ENCODE results near the gene EIF5. TPM values are rescaled to one million over a fixed set of nuclear protein-coding genes. Genes with fewer than 3 reads are reported as not detected.

EIF5 gene
- total and polyA plus RNA-seq, 2 donors (not counting 3 experiments of a cell fraction or from before 2014, with no cell fraction given): 175 to 313 TPM

DNA sequence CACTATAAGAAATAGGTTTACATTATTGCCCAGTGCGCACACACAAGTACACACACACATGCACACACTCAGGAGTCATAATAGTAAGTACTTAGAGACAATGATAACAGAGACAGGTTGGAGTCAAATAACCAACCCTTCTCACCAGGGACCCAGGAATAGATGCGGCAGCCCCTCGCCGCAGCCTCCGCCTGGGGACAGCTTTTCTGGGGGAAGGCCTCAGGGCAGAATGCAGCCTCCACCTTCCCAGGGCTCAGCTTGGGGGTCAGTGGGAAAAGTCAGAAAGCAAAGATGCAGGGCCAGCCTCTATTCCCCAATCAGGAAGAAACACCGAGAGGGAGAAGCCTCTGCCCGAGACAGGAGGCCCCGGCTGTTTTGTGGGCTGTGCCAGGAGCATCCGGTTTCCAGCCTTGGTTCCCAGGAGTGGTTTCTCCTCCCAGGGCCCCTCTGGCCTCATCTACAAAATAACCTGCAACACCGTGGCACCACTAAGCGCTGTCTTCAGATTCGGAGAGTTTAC is 23.4 kb upstream of the EIF5 start:
- ChIA-PET CTCF (interaction anchor here (0.7 kb wide), 1 partner anchor 267 kb away, joined by 3 read pairs; no protein-coding TSS in a partner anchor), POLR2A (no interaction called here)
- BruUV-seq (replicated peaks): no TSS peak
- Histone ChIP-seq H3K36me3 (ENCODE audit: control insufficient read depth in 2 of 2, extremely low read depth in 1 of 2, insufficient read depth in 2 of 2, low read length in 2 of 2) (no peaks in the 10 kb centered on the region), H3K27me3 (ENCODE audit: control insufficient read depth in 2 of 2, insufficient read depth in 2 of 2, low read length in 2 of 2) (peaks cover 2 to 4% of the 10 kb centered on the region in 2 experiments), H3K79me2 (ENCODE audit: control insufficient read depth, insufficient read depth, low read length) (no peaks in the 10 kb centered on the region), H2AFZ (ENCODE audit: low read depth, low read length) (no peak overlapping the region), H3K9ac (replicated peaks; ENCODE audit: extremely low read depth, insufficient read depth, low read length) (no peak overlapping the region), H3K27ac (ENCODE audit: insufficient read depth, low read depth, low read length) (no peak overlapping the region), H3K4me1 (ENCODE audit: control insufficient read depth, extremely low read depth, insufficient read depth, low read length) (peaks cover 13% of the 10 kb centered on the region), H3K9me3 (replicated peaks; ENCODE audit: control insufficient read depth, insufficient read depth, low read length) (no peaks in the 10 kb centered on the region), H3K9me1 (replicated peaks; ENCODE audit: control insufficient read depth, extremely low read depth, insufficient read depth, low read length) (no peaks in the 10 kb centered on the region), H4K20me1 (replicated peaks; ENCODE audit: control insufficient read depth, extremely low read depth, insufficient read depth, low read length) (no peaks in the 10 kb centered on the region), H3K4me2 (ENCODE audit: insufficient read depth, low read length) (no peak overlapping the region), H3K4me3 (replicated peaks in 1 of 3; ENCODE audit: insufficient read depth in 1 of 3, low read depth in 1 of 3, low read length in 3 of 3) (no peak overlapping the region)
- intact Hi-C loops (cut with micrococcal nuclease) (no loop called here), dilution Hi-C loops (cut with MboI; ENCODE audit: extremely low pct_ligation_motif_present, low sequenced_read_pairs) (no loop called here)
- no peak for DNase-seq (ENCODE audit: low read depth, low spot score)
- TF ChIP-seq, protein P1, sequence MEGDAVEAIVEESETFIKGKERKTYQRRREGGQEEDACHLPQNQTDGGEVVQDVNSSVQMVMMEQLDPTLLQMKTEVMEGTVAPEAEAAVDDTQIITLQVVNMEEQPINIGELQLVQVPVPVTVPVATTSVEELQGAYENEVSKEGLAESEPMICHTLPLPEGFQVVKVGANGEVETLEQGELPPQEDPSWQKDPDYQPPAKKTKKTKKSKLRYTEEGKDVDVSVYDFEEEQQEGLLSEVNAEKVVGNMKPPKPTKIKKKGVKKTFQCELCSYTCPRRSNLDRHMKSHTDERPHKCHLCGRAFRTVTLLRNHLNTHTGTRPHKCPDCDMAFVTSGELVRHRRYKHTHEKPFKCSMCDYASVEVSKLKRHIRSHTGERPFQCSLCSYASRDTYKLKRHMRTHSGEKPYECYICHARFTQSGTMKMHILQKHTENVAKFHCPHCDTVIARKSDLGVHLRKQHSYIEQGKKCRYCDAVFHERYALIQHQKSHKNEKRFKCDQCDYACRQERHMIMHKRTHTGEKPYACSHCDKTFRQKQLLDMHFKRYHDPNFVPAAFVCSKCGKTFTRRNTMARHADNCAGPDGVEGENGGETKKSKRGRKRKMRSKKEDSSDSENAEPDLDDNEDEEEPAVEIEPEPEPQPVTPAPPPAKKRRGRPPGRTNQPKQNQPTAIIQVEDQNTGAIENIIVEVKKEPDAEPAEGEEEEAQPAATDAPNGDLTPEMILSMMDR (IDR thresholded peaks at IDR 0.05; ENCODE audit: extremely low read depth in 1 of 2, insufficient read depth in 1 of 2, low read depth in 1 of 2, low read length in 2 of 2): no peak
- TF ChIP-seq POLR2AphosphoS5 (IDR thresholded peaks at IDR 0.05; ENCODE audit: insufficient read depth, low read depth, low read length) (no peak), MYC (IDR thresholded peaks at IDR 0.05; ENCODE audit: low read depth, low read length) (no peak)
- no peak for FAIRE-seq

DNA sequence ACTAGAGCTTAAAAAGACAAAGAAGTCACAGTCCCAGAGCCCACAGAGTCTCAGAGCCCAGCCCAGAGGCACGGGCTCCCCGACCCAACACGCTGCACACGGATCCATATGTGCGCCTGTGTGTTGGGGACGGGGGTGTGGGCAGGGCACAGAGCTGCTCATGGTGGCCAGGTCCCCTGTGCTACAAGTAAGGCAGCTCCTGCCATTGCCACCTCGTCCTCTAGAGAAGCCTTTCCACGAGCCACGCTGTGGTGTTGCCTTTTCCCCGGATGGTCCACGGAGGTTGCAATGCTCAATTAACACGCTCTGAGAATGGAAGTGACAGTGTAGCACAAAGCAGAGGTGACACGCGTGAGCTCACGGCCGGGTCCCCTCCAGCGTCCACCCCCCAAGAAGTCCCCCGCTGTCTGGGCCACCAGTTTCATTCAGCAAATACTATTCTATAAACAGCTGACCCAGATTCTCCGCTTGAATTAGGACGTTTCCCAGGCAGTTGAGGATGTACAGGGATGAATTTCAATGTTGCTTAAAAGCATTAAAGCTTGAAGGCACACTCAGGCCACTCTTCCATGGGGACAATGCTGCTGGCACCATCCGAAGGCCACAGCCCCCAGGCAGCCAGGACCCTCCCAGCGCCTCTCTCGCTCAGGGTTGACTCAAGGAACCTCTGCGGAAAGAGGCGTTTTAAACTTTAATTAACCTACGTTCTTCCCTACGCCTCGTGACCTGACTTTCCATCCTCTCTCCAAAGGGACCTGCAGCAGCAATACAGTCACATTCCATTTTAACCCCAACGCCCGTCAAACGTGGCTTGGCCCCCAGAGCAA is 22.7 kb upstream of the EIF5 start:
- H3K36me3 ChIP-seq (ENCODE audit: control insufficient read depth in 2 of 2, extremely low read depth in 1 of 2, insufficient read depth in 2 of 2, low read length in 2 of 2): no peaks in the 10 kb centered on the region
- ChIA-PET POLR2A (interaction anchor here (1.6 kb wide), 1 partner anchor 23 kb away, joined by 3 read pairs; the partner anchor contains the start of gene EIF5), CTCF (interaction anchor here (0.7 to 0.9 kb wide), 2 partner anchors 26 to 267 kb away, joined by 3 read pairs; no protein-coding TSS in a partner anchor)
- no TSS peak for BruUV-seq (replicated peaks)
- no peak overlapping the region for H3K4me2 ChIP-seq (ENCODE audit: insufficient read depth, low read length)
- no peak overlapping the region for H3K4me3 ChIP-seq (replicated peaks in 1 of 3; ENCODE audit: insufficient read depth in 1 of 3, low read depth in 1 of 3, low read length in 3 of 3)
- H3K27ac ChIP-seq (ENCODE audit: insufficient read depth, low read depth, low read length): no peak overlapping the region
- H2AFZ ChIP-seq (ENCODE audit: low read depth, low read length): no peak overlapping the region
- H3K4me1 ChIP-seq (ENCODE audit: control insufficient read depth, extremely low read depth, insufficient read depth, low read length): peaks cover 13% of the 10 kb centered on the region
- H3K27me3 ChIP-seq (ENCODE audit: control insufficient read depth in 2 of 2, insufficient read depth in 2 of 2, low read length in 2 of 2): no peaks in the 10 kb centered on the region
- no peaks in the 10 kb centered on the region for H3K79me2 ChIP-seq (ENCODE audit: control insufficient read depth, insufficient read depth, low read length)
- TF ChIP-seq JUN (IDR thresholded peaks at IDR 0.05; ENCODE audit: borderline replicate concordance, insufficient read depth, insufficient read length, low read depth) (no peak), EZH2 (IDR thresholded peaks at IDR 0.05; ENCODE audit: borderline replicate concordance, low read depth, low read length, severe bottlenecking) (no peak), POLR2A (IDR thresholded peaks at IDR 0.05; ENCODE audit: low read depth, low read length) (no peak), FOS (IDR thresholded peaks at IDR 0.05; ENCODE audit: borderline replicate concordance, insufficient read depth, low read length) (no peak), POLR2AphosphoS5 (IDR thresholded peaks at IDR 0.05; ENCODE audit: insufficient read depth, low read depth, low read length) (no peak), MYC (IDR thresholded peaks at IDR 0.05; ENCODE audit: low read depth, low read length) (no peak), GATA2 (IDR thresholded peaks at IDR 0.05; ENCODE audit: insufficient read depth, insufficient read length, low read depth, low read length) (no peak)
- TF ChIP-seq, protein P2, sequence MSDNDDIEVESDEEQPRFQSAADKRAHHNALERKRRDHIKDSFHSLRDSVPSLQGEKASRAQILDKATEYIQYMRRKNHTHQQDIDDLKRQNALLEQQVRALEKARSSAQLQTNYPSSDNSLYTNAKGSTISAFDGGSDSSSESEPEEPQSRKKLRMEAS (IDR thresholded peaks at IDR 0.05; ENCODE audit: insufficient read depth, insufficient read length): no peak
- TF ChIP-seq, protein P1 (IDR thresholded peaks at IDR 0.05; ENCODE audit: extremely low read depth in 1 of 2, insufficient read depth in 1 of 2, low read depth in 1 of 2, low read length in 2 of 2): no peak
- DNase-seq (ENCODE audit: low read depth, low spot score) (no peak), FAIRE-seq (no peak)
- H3K9ac ChIP-seq (replicated peaks; ENCODE audit: extremely low read depth, insufficient read depth, low read length): no peak overlapping the region
- no peaks in the 10 kb centered on the region for H3K9me1 ChIP-seq (replicated peaks; ENCODE audit: control insufficient read depth, extremely low read depth, insufficient read depth, low read length)
- H4K20me1 ChIP-seq (replicated peaks; ENCODE audit: control insufficient read depth, extremely low read depth, insufficient read depth, low read length): no peaks in the 10 kb centered on the region
- intact Hi-C loops (cut with micrococcal nuclease): no loop called here
- H3K9me3 ChIP-seq (replicated peaks; ENCODE audit: control insufficient read depth, insufficient read depth, low read length): no peaks in the 10 kb centered on the region
- dilution Hi-C loops (cut with MboI; ENCODE audit: extremely low pct_ligation_motif_present, low sequenced_read_pairs): no loop called here

Data from endothelial cell of umbilical vein (primary cell).